Neural cell (in vitro differentiated cells): ENCODE data around the gene SUN5.

Experiments
- CTCF ChIP-seq: fragments of 450-650 bp; IDR thresholded peaks from 2 replicates; pipeline ENCODE4 v1.5.1; 2014; ENCODE audit warnings: antibody characterized with exemption, mild to moderate bottlenecking, moderate library complexity; ENCODE audit not compliant: poor library complexity, severe bottlenecking
- EZH2 ChIP-seq: fragments of 200-600, 300-800 bp; shearing (Covaris generic), sonication (generic); IDR thresholded peaks from 2 replicates; pipeline ENCODE4 v1.6.1; 2014; ENCODE audit warnings: antibody characterized with exemption, low read length, borderline replicate concordance, mild to moderate bottlenecking; ENCODE audit not compliant: insufficient read depth, poor library complexity, severe bottlenecking
- RAD21 ChIP-seq: fragments of 450-650 bp; conservative IDR thresholded peaks from 2 replicates; pipeline ENCODE4 v1.6.1; 2014; ENCODE audit warnings: antibody characterized with exemption, mild to moderate bottlenecking, moderate library complexity

DNA sequence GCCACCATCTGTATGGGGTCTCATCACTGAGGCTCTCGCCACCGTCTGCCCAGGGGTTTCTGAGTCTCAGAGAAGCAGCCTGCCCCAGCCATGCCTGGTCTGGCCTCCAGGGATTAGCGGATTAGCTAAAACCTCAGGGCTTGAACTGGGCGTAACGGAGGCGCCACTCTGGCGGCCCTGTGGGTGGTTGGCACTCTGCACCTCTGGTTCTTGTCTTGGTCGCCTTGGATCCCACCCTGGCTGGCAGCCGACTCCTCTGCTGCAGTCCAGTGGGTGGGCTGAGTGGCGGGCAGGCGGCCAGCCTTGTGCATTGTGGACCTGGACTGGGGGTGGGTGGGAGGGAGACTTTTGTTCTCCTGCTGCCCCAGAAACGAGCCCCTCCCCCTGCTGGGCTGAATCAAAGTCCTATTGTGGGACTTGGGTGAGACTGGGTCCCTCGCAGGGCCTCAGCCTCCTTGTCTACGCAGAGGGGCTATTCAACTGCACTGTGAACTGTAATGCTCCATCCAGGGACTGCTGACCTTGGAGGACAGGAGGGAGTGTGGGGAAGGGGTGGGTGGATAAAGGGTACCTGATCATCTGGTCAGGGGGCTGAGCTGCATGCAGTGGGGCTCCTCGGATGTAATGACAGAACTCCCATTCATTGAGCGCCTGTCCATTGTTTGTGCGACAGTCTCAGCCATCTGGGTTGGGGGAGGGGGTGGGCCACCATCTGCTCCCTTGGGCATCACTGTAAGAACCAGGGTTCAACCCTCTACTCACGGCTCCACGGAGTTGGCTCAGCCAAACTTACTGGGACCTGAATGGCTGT is 23.9 kb downstream of the SUN5 start:
- no peak for TF ChIP-seq EZH2
- TF ChIP-seq CTCF = no peak
- no peak for TF ChIP-seq RAD21
